Common myeloid progenitor, CD34-positive (primary cell): Measurements from ENCODE around the gene FNDC10.

Experiments
- CTCF ChIA-PET: fragments of 350-600 bp; sonication (Branson Sonifier 250); formaldehyde crosslinking; loops from one replicate; lab custom pipeline; 2021; ENCODE audit warnings: antibody characterized with exemption; lab: Charles Lee
- POLR2A ChIA-PET: fragments of 350-600 bp; sonication (Branson Sonifier 250); formaldehyde crosslinking; loops from one replicate; lab custom pipeline; 2021; ENCODE audit warnings: antibody characterized with exemption; lab: Charles Lee
- DNase-seq, 3 donors: peaks; one replicate each; pipeline versions ENCODE4 v3.0.0 to v3.0.0-alpha.2; 2013
- H3K27ac ChIP-seq, 2 experiments: 1 replicate in 1 of 2; 2 replicates in 1 of 2; pipeline ENCODE4 v1.7.0; 2013; ENCODE audit warnings: inconsistent platforms in 2 of 2, low read length in 2 of 2, mild to moderate bottlenecking in 2 of 2, low read depth in 1 of 2, moderate library complexity in 1 of 2; ENCODE audit not compliant: severe bottlenecking in 2 of 2, insufficient read depth in 1 of 2, poor library complexity in 1 of 2
- H3K27me3 ChIP-seq, 5 experiments: replicated peaks in 2 of 5; 1 replicate in 3 of 5; 2 replicates in 2 of 5; pipeline versions ENCODE4 v1.6.1 to v1.7.0; 2013; ENCODE audit warnings: low read length in 4 of 5, mild to moderate bottlenecking in 2 of 5, moderate library complexity in 2 of 5, inconsistent platforms in 1 of 5; ENCODE audit not compliant: insufficient read depth in 5 of 5, control insufficient read depth in 4 of 5
- H3K36me3 ChIP-seq, 4 experiments: 1 replicate in 2 of 4; 2 replicates in 2 of 4; pipeline versions ENCODE4 v1.6.1 to v1.7.0; 2013; ENCODE audit warnings: low read length in 3 of 4, control low read depth in 1 of 4, mild to moderate bottlenecking in 1 of 4; ENCODE audit not compliant: control insufficient read depth in 4 of 4, insufficient read depth in 4 of 4
- H3K4me1 ChIP-seq, 4 experiments: 1 replicate in 3 of 4; 2 replicates in 1 of 4; pipeline versions ENCODE4 v1.6.1 to v1.7.1; 2013; ENCODE audit warnings: low read length in 3 of 4, mild to moderate bottlenecking in 3 of 4, control low read depth in 1 of 4, inconsistent platforms in 1 of 4, moderate library complexity in 1 of 4; ENCODE audit not compliant: control insufficient read depth in 4 of 4, insufficient read depth in 4 of 4; ENCODE audit errors: control extremely low read depth in 1 of 4
- H3K4me3 ChIP-seq, 7 experiments: 1 replicate in 4 of 7; 2 replicates in 3 of 7; pipeline versions ENCODE4 v1.5.1 to v1.7.0; 2013; ENCODE audit warnings: mild to moderate bottlenecking in 7 of 7, low read length in 6 of 7, moderate library complexity in 6 of 7, inconsistent platforms in 2 of 7, low read depth in 2 of 7, control low read depth in 1 of 7; ENCODE audit not compliant: insufficient read depth in 4 of 7, control insufficient read depth in 1 of 7; ENCODE audit errors: extremely low read depth in 1 of 7
- H3K9me3 ChIP-seq, 5 experiments: 1 replicate in 4 of 5; 2 replicates in 1 of 5; pipeline versions ENCODE4 v1.6.1 to v1.7.1; 2013; ENCODE audit warnings: low read length in 4 of 5, mild to moderate bottlenecking in 2 of 5, inconsistent platforms in 1 of 5, low read depth in 1 of 5, moderate library complexity in 1 of 5; ENCODE audit not compliant: control insufficient read depth in 4 of 5, insufficient read depth in 2 of 5; ENCODE audit errors: control extremely low read depth in 1 of 5
- WGBS: methylation state at CpG from one replicate; pipeline ENCODE4 v1.1.5; 2013; ENCODE audit not compliant: insufficient coverage; 5-methylcytosine and 5-hydroxymethylcytosine counted together

FNDC10 gene

DNA sequence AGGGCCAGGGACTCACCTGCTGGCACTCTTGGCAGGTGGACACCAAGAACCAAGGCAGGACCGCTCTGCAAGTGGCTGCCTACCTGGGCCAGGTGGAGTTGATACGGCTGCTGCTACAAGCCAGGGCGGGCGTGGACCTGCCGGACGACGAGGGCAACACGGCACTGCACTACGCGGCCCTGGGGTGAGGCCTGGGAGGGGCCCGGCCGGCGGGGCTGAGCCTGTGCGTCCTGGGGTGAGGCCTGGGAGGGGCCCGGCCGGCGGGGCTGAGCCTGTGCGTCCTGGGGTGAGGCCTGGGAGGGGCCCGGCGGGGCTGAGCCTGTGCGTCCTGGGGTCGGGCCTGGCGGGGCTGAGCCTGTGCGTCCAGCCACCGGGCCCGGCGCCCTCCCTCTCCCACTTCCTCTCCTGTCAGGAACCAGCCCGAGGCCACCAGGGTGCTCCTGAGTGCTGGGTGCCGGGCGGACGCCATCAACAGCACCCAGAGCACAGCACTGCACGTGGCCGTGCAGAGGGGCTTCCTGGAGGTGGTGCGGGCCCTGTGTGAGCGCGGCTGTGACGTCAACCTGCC lies 27.4 kb upstream of the FNDC10 start:
- H3K27me3 ChIP-seq: peaks cover 0 to 18% (median 0%) of the 10 kb centered on the region in 5 experiments
- no peak for DNase-seq
- ChIA-PET CTCF (no interaction called here), POLR2A (no interaction called here)
- no peak overlapping the region for H3K27ac ChIP-seq
- 89% methylated on average over 24 of the region's 37 CpGs for WGBS
- H3K4me3 ChIP-seq: no peak overlapping the region
- H3K4me1 ChIP-seq: peaks cover 0 to 31% (median 13%) of the 10 kb centered on the region in 4 experiments
- H3K36me3 ChIP-seq: peaks cover 0 to 3% (median 0%) of the 10 kb centered on the region in 4 experiments
- no peaks in the 10 kb centered on the region for H3K9me3 ChIP-seq

DNA sequence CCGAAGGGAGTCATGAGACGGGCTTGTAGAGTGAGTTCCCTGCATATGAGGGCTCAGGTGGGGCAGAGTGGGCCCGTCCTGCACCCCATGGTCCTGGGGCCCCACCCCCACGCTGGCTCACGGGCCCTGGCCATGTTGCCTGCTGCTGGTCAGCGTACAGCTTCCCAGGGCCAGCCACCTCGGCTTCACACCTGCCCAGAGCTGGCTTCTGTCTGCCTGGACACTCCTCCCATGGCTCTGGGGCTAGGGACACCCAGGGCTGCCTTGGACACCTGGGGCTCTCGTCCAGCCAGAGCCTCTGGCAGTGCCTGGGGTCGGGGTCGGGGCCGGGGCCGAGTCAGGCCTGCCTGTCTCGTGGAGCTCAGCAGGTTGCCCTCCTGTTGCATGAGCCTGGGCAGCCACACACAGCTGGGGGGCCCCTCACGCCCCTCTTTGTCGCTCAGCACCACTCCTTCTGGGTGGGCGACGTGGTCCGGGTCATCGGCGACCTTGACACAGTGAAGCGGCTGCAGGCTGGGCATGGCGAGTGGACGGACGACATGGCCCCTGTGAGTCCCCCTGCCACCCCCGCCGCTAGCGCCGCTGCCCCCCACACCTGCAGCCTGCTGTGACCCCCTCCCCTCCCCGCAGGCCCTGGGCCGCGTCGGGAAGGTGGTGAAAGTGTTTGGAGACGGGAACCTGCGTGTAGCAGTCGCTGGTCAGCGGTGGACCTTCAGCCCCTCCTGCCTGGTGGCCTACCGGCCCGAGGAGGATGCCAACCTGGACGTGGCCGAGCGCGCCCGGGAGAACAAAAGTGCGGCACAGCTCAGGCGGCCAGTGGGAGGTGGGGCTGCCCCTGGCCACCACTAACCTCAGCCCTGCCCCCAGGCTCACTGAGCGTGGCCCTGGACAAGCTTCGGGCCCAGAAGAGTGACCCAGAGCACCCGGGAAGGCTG lies 26.5 kb upstream of the FNDC10 start:
- ChIA-PET CTCF (interaction anchor here (1.2 kb wide), 1 partner anchor 9 kb away, joined by 3 read pairs; no protein-coding TSS in a partner anchor), POLR2A (interaction anchor here (0.8 kb wide), 1 partner anchor 29 kb away, joined by 3 read pairs; no protein-coding TSS in a partner anchor)
- H3K4me1 ChIP-seq: peaks cover 0 to 24% (median 11%) of the 10 kb centered on the region in 4 experiments
- no peak overlapping the region for H3K4me3 ChIP-seq
- H3K9me3 ChIP-seq: no peaks in the 10 kb centered on the region
- no peak overlapping the region for H3K27ac ChIP-seq
- peaks cover 0 to 3% (median 0%) of the 10 kb centered on the region in 4 experiments for H3K36me3 ChIP-seq
- DNase-seq: no peak
- peaks cover 0 to 9% (median 0%) of the 10 kb centered on the region in 5 experiments for H3K27me3 ChIP-seq
- 98% methylated on average over 38 of the region's 48 CpGs for WGBS

DNA sequence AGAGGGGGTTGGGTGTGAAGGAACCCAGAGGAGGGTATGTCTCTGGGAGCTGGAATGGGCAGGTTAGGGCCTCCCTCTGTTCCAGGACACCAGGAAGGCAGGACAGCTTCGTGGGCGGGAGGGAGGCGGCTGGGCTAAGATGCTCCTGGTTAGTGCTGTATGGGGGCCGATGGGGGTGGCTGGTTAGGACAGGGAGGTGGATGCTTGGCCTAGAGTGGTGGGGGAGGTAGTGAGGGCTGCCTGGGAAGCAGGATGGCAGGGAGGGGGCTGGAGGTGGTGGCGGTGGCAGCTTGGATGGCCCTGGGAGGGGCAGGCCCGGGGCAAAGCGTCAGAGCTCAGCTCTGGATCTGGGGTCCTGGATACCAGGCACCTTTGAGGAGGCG lies 25.9 kb upstream of the FNDC10 start:
- Histone ChIP-seq H3K36me3 (peaks cover 0 to 3% (median 0%) of the 10 kb centered on the region in 4 experiments), H3K27me3 (peaks cover 0 to 3% (median 0%) of the 10 kb centered on the region in 5 experiments), H3K9me3 (no peaks in the 10 kb centered on the region), H3K4me1 (peaks cover 0 to 18% (median 9%) of the 10 kb centered on the region in 4 experiments), H3K27ac (no peak overlapping the region), H3K4me3 (no peak overlapping the region)
- 91% methylated on average over 4 of the region's 8 CpGs for WGBS
- no peak for DNase-seq
- CTCF ChIA-PET: interaction anchor here (1.2 kb wide), 1 partner anchor 9 kb away, joined by 3 read pairs; no protein-coding TSS in a partner anchor
- POLR2A ChIA-PET: interaction anchor here (0.8 kb wide), 1 partner anchor 29 kb away, joined by 3 read pairs; no protein-coding TSS in a partner anchor

DNA sequence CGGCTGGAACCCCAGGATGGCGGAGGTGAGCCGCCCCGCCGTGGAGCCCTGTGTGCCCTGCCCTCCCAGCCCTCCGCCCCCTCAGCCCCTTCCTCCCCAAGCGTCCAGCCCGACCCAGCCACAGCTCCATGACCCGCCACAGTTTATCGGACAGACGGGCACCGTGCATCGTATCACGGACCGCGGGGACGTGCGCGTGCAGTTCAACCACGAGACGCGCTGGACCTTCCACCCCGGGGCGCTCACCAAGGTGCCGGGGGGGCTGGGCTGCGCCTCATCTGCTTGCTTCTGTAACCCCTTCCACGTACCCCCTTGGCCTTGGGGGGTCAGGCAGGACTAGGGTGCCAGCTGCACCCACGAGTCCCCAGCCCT lies 25.5 kb upstream of the FNDC10 start:
- Histone ChIP-seq H3K4me1 (peaks cover 0 to 14% (median 7%) of the 10 kb centered on the region in 4 experiments), H3K4me3 (no peak overlapping the region), H3K9me3 (no peaks in the 10 kb centered on the region), H3K27me3 (no peaks in the 10 kb centered on the region), H3K27ac (no peak overlapping the region), H3K36me3 (peaks cover 0 to 3% (median 0%) of the 10 kb centered on the region in 4 experiments)
- WGBS: 98% methylated on average over 23 of the region's 28 CpGs
- POLR2A ChIA-PET: no interaction called here
- DNase-seq: no peak
- CTCF ChIA-PET: interaction anchor here (1.2 kb wide), 1 partner anchor 8 kb away, joined by 3 read pairs; no protein-coding TSS in a partner anchor

DNA sequence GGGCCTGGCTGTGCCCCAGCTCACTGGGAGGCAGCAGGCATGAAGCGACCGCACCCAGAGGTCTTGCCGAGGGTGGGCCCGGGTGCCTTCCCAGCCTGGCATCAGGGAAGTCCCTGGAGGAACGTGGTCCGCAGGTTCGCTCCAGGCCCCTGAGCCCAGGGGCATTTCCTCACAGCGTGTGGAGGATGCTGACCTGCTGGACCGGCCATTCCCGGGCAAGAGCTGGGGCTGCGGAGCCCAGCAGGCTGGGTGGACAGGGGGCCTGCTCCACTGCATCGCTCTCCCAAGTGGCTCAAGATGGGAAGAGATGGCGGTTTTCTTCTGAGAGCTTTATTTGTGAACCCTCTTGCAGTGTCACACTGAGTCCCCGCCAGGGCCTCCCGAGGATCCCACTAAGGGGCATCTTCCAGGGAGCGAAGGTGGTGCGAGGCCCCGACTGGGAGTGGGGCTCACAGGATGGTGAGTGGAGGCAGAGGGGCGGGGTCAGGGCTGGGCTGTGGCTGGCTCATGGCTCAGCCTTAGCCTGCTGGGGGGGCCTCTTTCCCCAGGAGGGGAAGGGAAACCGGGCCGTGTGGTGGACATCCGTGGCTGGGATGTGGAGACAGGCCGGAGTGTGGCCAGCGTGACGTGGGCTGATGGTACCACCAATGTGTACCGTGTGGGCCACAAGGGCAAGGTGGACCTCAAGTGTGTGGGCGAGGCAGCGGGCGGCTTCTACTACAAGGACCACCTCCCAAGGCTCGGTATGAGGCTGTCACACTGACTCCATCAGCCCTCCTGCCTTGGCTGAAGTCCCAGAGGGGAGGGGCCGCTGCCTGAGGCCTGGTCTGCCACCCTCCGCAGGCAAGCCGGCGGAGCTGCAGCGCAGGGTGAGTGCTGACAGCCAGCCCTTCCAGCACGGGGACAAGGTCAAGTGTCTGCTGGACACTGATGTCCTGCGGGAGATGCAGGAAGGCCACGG lies 24.8 kb upstream of the FNDC10 start:
- 96% methylated on average over 37 of the region's 38 CpGs for WGBS
- ChIA-PET CTCF (no interaction called here), POLR2A (no interaction called here)
- Histone ChIP-seq H3K27ac (no peak overlapping the region), H3K36me3 (peaks cover 0 to 3% (median 0%) of the 10 kb centered on the region in 4 experiments), H3K4me3 (no peak overlapping the region), H3K9me3 (no peaks in the 10 kb centered on the region), H3K27me3 (no peaks in the 10 kb centered on the region), H3K4me1 (peaks cover 0 to 11% (median 5%) of the 10 kb centered on the region in 4 experiments)
- DNase-seq: no peak

DNA sequence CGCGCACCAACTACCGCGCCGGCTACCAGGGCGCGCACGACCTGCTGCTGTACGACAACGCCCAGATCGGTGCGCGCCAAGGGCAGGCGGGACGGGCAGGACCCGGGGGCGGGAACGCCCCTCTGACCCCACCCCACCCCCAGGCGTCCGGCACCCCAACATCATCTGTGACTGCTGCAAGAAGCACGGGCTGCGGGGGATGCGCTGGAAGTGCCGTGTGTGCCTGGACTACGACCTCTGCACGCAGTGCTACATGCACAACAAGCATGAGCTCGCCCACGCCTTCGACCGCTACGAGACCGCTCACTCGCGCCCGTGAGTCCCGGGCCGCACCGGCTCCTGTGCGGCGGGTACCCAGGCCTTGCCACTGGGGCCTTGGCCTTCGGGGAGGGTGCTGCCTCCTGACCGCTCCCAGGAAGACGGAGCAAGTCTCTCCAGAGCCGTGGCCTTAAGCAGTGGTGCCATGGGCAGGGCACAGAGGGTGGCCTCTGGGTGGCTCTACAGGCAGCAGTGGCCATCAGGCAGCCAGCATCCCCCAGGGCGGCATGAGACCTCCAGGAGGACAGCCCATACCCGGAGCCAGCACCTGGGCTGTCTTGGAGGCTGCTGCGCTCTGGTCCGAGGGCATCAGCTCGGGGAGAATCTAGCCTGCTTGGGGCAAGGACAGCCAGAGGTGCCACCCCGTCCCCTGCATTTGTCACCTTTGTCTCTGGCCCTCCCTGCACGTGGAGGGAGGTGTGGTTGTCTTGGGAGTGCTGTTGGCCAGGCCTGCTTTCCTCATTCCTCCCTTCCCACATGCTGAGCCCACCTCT lies 23.9 kb upstream of the FNDC10 start:
- POLR2A ChIA-PET: interaction anchor here (0.6 kb wide), 1 partner anchor 123 kb away, joined by 5 read pairs; no protein-coding TSS in a partner anchor
- no peak overlapping the region for H3K4me3 ChIP-seq
- peaks cover 0 to 3% (median 0%) of the 10 kb centered on the region in 4 experiments for H3K36me3 ChIP-seq
- CTCF ChIA-PET: no interaction called here
- peaks cover 0 to 4% (median 2%) of the 10 kb centered on the region in 4 experiments for H3K4me1 ChIP-seq
- H3K27me3 ChIP-seq: no peaks in the 10 kb centered on the region
- 97% methylated on average over 49 of the region's 51 CpGs for WGBS
- DNase-seq: no peak
- no peaks in the 10 kb centered on the region for H3K9me3 ChIP-seq
- no peak overlapping the region for H3K27ac ChIP-seq
